Cardiac fibroblast (primary cell): Measurements from ENCODE around the gene PABPN1L.

Experiments
- DNase-seq, 2 donors: peaks; one replicate each; pipeline versions ENCODE4 v3.0.0 to v3.0.0-alpha.2; 2010; ENCODE audit warnings: low read depth in 2 of 2
- H3K4me3 ChIP-seq, 2 donors: replicated peaks in 1 of 2; 1 replicate in 1 of 2; 2 replicates in 1 of 2; pipeline ENCODE4 v1.5.1; 2011; ENCODE audit warnings: low read depth in 2 of 2, low read length in 2 of 2, mild to moderate bottlenecking in 2 of 2, moderate library complexity in 1 of 2
- CTCF ChIP-seq: IDR thresholded peaks from one replicate; pipeline ENCODE4 v1.5.1; 2011; ENCODE audit warnings: low read depth, mild to moderate bottlenecking, low read length, inconsistent platforms

Gene PABPN1L

GRCh38 chr16:88911946-88912310 is 45.5 kb upstream of the PABPN1L start:
- no peak for TF ChIP-seq CTCF
- H3K4me3 ChIP-seq = no peak overlapping the region
- DNase-seq = no peak

- TF ChIP-seq CTCF = no peak
- no peak for DNase-seq
These were observed 44.9 kb upstream of the PABPN1L start for GRCh38 chr16:88911136-88911945.

GRCh38 chr16:88910284-88911135 is 44.0 kb upstream of the PABPN1L start:
- DNase-seq = no peak
- H3K4me3 ChIP-seq = no peak overlapping the region
- TF ChIP-seq CTCF = no peak

More at GRCh38 chr16:88911136-88911945, 44.9 kb upstream of the PABPN1L start:
- H3K4me3 ChIP-seq = no peak overlapping the region

GRCh38 chr16:88909431-88910210 is 43.2 kb upstream of the PABPN1L start:
- DNase-seq = no peak
- no peak overlapping the region for H3K4me3 ChIP-seq
- no peak for TF ChIP-seq CTCF

GRCh38 chr16:88908307-88908706 is 41.8 kb upstream of the PABPN1L start:
- DNase-seq = no peak
- no peak overlapping the region for H3K4me3 ChIP-seq
- no peak for TF ChIP-seq CTCF

GRCh38 chr16:88907768-88908167 is 41.3 kb upstream of the PABPN1L start:
- no peak for TF ChIP-seq CTCF
- peak in 1 of 2 donors; percentile 25 for DNase-seq
- H3K4me3 ChIP-seq = no peak overlapping the region
